ENCODE data around the gene GHR.
A peak's percentile ranks its signal among the peaks of the same experiment; 100 is the strongest.

Gene GHR

DNA sequence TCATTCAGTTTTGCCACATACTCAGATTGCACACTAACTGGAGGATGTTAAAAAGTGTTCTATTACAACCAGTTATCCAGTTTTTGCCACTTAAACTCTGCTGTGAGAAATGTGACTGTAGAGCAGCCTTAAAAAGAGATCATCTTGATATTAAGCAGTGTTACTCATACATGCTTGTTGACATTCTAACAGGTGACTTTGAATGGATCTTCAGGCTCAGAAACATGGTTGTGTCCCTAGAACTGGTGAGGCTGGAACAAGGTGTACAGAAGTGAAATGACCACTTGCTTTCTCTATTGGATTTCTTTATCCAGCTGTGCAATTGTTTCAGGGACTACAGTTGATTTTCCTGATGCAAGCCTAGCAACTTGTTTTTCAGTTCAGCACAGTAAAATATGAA is 167.3 kb downstream of the GHR start:
- DNase-seq, result no peak

DNA sequence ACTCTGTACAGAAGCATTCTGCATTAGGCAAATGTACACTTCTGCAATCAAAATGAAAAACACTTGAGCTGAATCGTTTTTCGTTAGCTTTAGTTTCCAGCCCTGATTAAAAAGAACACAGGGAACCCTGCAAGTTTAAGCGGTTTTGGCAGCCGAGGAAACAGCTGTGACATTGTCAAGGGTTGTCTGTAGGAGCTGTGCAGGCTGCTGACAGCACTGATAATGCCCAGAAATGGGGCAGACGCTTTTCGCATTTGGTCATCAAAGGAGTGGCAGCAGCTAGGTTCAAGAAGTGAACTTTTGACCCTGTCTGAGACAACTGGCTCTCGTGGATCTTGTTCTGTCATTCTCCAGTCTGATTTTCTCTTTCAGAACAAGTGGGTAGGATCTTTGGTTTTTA is 167.8 kb downstream of the GHR start:
- DNase-seq, result peak in 18 of 42 donors; percentile 8 to 59 (median 24)
- intact Hi-C loops (cut with DNase I), result no loop called here

More for the DNA sequence above, 167.3 kb downstream of the GHR start:
- intact Hi-C loops (cut with DNase I), result no loop called here

GRCh38 chr5:42592401-42593140 is 169.3 kb downstream of the GHR start:
- DNase-seq, result no peak
- intact Hi-C loops (cut with DNase I), result no loop called here

DNA sequence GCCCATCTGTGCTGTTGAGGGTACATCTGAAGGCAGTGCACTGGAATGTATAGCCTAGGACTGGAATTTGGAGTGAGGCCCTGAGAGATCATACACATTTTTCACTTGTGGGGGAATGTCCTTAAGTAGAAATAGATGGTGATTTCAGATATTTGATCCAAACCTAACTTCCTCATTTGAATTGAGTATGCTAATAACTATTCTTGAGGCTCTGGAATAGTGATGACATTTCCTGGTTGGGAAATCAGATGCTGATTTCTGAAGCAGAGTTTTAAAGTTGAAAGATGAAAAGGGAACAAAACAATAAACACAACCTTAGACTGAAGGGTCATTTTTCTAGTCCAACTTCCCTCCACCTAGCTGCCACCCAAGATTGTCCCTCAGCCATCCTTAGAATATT is 170.4 kb downstream of the GHR start:
- intact Hi-C loops (cut with DNase I), result no loop called here
- no peak for DNase-seq

GRCh38 chr5:42595597-42595996 is 172.4 kb downstream of the GHR start:
- no peak for DNase-seq
- intact Hi-C loops (cut with DNase I), result no loop called here

GRCh38 chr5:42596817-42597216 is 173.6 kb downstream of the GHR start:
- intact Hi-C loops (cut with DNase I), result no loop called here
- DNase-seq, result no peak

DNA sequence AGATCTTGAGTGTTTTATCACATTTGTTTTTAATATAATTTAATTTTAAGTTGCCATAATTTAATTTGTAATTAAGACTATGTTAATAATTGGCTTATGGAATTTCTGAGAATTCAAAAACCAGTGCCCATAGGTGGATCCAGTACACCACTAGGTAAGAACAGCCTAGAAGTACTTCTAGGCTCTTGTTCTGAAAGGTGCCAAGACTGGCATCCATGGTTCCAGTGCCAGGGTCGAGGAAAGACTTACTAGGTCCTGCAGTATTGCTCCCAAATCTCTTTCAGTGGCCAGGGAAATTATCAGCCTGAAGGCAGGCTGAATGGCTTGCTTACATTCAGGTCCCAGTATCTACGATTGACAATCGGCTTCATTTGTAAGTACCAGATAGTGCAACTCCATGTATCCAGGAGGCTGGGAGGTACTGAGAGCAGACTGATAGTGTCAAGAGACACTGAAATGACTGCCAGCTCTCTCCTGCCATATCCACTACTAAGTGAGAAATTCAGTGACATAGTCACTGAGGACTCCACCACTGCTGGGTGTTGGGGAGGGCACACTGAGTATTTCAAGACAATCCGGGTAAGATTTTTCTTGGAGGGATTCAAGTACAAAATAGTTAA is 174.2 kb downstream of the GHR start:
- intact Hi-C loops (cut with DNase I), result no loop called here

DNA sequence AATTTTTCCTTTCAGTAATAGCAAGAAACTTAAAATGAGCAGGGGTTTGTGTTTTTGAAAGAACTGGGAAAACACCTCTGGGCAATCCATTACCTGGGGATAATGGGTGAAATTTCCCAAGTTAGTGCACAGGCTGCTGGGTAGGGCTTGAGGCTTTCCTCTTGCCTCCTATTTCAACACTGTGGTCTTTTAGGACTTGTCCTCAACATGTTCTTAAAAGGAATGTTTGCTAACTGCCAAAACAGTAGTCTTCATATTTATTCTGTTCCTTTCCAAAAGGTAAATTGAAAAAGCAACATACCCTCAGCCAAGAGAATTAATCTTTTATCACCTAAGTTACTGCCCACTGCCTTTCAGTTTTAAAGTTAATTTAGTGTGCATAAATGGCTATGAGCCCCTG is 175.1 kb downstream of the GHR start:
- DNase-seq, result no peak
- intact Hi-C loops (cut with DNase I), result no loop called here

More for the DNA sequence above, 174.2 kb downstream of the GHR start:
- DNase-seq, result no peak

DNA sequence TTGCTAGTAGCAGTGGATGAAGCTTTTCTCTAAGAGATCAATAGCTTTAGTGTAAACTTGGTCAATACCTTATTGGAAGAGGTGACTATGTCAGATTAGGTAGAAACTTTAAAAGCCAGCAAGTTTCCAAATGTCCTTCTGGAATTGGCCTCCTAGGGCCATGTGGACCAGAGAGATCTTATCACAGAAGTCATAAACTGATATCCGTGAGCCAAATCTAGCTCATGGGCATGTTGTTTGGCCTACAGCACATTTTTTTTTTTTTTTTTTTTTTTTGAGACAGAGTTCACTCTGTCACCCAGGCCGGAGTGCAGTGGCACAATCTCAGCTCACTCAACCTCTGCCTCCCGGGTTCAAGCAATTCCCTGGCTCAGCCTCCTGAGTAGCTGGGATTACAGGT is 175.9 kb downstream of the GHR start:
- intact Hi-C loops (cut with DNase I), result no loop called here
- no peak for DNase-seq

- DNase-seq, result no peak
- intact Hi-C loops (cut with DNase I), result no loop called here
Observed at GRCh38 chr5:42600441-42600840, 177.2 kb downstream of the GHR start.

DNA sequence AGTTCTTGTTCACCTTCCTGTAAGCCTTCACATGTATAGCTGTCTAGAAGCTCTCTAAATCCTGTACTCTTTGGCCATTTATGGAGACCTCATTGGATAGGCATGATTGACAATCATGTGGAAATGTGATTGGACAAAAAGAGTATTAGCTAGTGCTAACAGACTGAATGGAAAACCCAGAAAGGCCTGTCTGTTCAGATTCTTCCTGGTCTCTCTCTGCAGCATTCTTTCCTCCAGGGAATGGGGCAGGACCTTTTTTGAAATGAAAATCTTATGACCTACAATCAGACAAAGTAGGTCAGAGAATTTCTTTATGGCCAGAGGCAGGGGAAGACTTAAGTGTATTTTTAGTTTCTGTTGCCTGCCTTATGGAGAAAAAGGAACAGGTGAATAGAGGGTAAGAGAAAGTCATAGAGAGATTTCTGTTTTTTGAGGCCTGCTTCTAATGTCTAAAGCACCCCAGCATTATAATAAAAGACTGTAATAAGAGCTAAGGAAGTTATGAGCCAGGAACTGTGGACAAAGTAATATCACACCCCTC is 181.0 kb downstream of the GHR start:
- no peak for DNase-seq
- intact Hi-C loops (cut with DNase I), result no loop called here

DNA sequence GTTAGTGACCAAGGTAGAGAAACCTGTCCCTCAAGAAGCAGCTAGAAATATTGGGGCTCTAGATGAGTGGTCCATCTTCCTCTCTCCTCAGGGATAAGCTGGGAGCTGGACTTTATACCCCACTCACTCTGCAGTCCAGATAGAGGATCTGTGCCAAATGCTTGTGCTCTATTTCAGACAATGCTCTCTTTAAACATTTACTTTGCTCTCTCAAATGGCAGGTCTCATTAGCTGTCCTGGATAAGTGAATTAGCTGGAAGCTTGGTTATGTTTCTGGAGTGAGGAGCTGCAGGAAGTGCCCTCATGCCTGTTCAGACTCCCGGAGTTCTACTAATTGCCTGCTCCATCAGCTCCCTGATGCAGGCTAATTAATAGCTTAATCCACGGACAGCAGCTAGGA is 182.3 kb downstream of the GHR start:
- intact Hi-C loops (cut with DNase I), result no loop called here
- no peak for DNase-seq

DNA sequence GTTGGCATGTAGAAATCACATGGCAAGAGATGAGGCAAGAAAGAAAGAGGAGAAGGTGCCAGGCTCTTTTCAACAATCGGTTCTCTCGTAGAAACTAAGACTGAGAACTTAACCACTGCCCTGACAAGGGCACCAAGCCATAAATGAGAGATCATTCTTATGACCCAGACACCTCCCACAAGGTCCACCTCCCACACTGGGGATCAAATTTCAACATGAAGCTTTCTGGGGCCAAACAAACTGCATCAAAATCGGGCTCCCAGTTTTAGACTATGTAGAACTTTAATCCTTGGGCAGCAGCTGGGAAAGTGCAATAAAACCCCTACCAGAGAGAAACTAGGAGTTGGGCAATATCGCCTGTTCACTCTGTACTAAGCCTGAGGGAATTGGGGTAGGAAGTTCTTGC is 183.2 kb downstream of the GHR start:
- intact Hi-C loops (cut with DNase I), result no loop called here
- DNase-seq, result no peak

DNA sequence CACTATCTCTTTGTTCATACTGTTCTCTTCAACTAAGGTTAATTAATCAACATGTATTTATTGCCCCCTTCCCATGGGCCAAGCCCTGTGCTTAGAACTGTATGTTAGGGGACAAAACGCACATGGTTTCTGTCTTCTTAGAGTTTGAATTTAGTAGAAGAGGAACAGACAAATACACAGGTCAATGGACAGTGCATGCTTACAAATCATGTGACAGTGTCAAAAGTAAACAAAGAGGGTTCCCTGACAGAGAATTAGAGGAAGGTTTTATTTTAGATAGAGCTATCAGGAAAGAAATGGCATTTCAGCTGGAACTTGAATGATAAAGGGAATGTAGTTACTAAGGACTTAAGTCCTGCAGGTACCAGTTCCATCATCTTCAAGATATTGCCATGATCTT is 188.2 kb downstream of the GHR start:
- no peak for DNase-seq
- intact Hi-C loops (cut with DNase I), result no loop called here

GRCh38 chr5:42612750-42613366 is 189.6 kb downstream of the GHR start:
- intact Hi-C loops (cut with DNase I), result no loop called here
- no peak for DNase-seq

DNA sequence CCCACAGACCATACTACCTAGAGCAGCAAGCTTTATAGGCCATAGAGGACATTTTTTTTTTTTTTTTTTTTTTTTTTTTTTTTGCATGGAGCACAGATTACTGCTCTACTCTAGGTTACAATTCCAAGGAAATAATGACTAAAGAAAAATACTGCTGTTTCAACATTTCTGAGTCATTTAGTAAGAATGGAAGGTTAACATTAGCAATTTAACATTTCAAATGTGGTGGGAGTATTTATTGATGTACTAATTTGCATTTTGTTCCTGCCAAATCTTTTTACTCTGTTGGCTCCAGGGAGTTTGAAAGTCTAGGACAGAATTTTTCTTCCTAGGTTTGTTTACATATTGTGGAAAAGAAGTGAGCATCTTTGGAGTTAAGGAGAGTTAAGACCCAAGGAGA is 191.3 kb downstream of the GHR start:
- no peak for DNase-seq
- intact Hi-C loops (cut with DNase I), result no loop called here

DNA sequence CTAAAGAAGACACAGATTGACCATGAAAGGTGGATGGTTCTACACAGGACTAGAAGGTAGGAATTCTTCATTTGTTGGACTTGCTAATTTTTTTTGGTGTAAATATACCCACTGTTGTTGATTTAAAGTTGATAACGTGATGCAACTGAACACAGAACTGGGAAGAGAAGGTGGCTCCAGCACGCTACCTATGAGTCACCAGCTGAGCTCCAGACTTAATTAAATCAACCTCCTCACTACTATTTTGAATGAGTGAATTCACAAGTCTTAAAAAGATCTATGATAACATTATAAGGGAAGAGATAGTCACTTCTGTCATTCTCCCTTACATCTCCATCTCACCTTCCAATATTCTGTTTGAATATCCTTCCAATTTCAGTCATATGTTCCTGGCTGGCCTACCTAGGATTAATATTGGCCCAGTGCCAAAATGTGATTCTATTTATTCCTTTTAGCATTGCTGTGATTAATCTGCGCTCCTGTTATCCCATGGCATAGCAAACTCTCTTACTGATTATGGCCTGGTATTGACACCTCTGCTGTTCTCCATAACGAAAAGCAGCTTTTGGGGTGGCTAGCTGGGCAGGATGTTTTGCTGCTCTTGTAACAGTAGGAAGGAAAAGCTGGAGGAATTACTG is 197.5 kb downstream of the GHR start:
- DNase-seq, result peak in 32 of 42 donors; percentile 2 to 76 (median 34)
- intact Hi-C loops (cut with DNase I), result no loop called here

- no peak for DNase-seq
- intact Hi-C loops (cut with DNase I), result no loop called here
Observed at GRCh38 chr5:42621242-42621641, 198.0 kb downstream of the GHR start.

DNA sequence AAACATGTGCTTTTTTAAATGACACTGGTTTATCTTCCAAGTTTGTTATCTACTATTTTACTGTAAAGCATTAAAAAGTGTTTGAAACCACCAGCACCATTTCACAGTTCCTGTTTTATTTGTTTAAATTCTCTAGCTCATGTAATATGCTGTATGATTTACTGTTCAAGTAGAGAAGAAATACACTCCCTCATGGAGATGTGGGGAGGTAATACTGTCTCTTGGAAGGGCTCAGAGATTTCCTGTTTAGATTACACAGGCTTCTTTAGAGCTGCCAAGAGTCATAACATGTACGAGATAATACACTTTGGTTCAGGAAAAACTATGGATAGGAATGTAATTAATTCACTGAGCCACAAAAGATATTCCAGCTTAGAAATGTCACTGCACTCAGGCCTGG is 198.4 kb downstream of the GHR start:
- no peak for DNase-seq
- intact Hi-C loops (cut with DNase I), result no loop called here

- no peak for DNase-seq
- intact Hi-C loops (cut with DNase I), result no loop called here
Observed at GRCh38 chr5:42624912-42625311, 201.7 kb downstream of the GHR start.
